HG03575 (cell line): ENCODE data around the gene ATP8B2.
"Not testable (repeated sequence)": the region's sequence is repeated elsewhere in the genome, so short reads cannot be mapped to it uniquely, and the experiment has no call there.

ENCODE experiments used
- ATAC-seq: cut with Tn5 transposase; IDR thresholded peaks from one replicate; pipeline ENCODE4 v1.9.1; 2021; ENCODE audit not compliant: unreplicated experiment, insufficient number of reproducible peaks, low FRiP score; ENCODE audit errors: extremely low read depth

ATP8B2 gene

DNA sequence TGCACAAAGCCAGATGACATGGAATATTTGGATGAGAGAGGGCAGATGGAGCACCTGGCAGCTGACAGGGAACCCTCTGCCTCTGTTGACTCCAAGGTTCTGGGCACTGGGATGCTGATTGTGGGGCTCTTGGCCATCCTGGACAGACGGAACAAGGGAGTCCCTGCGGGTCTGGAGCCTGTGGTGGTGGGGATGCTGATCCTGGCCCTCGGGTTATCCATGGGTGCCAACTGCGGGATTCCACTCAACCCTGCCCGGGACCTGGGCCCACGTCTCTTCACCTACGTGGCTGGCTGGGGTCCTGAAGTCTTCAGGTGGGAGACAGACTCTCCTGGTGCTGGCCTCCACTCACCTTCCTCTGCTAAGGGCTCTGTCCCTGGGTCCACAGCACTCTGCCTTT lies 1.8 kb upstream of the ATP8B2 start:
- no peak for ATAC-seq

DNA sequence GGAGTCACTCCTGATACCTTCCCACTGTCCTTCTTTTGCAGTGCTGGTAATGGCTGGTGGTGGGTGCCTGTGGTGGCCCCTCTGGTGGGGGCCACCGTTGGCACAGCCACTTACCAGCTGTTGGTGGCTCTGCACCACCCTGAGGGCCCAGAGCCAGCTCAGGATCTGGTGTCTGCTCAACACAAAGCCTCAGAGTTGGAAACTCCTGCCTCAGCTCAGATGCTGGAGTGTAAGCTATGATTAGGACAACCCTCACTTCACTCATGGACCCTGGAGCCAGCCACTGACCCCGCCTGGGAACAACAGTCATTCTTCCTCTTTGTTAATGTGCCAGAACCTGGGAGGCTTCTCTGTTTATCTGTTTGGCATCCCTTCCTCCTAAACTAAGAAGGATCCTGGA lies 1.1 kb upstream of the ATP8B2 start:
- ATAC-seq, result no peak

DNA sequence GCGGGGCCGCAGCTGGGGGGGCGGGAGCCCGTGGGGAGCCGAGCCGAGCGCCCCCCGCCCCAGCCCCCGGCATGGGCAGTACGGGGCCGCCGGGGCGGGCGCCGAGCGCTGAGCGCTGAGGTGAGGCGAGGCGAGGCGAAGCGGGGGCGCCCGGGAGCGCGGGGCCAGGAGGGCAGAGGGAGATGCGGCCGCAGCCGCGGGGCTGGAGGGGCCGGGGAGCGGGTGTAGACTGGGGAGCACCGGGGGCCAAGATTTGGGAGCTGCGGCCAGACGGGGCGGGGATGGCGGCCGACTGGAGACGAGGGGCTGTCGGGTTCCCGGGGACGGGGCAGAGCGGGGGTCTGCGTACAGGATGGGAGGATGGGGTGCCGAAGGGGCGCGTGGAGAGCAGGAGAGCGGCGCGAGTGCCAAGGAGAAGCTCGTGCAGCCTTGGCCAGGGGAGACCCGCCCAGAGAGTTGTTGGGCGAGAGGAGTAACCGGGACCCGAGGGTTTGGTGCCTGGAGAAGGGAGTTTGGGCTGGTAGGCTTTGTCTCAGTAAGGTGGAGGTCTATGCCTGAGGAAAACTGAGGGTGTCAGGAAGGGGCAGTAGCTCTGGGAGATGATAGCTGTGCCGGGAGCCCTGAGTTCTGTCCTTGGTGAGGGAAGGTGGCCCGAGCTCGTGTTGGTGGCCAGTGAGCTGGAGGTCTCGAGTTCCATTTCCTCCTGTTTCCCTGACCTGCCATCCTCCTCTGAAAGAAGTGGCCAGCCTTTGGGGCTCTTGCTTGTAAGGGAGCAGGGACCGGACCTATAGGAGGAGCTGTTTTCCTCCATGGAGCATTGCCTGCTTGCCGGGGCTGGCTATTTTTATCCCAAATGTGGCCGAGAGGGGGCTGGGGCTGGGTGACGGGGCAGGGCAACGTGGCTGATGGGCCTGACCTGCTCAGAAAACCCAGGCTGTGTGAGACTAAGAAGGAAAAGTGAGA lies 539 bp downstream of the ATP8B2 start:
- ATAC-seq, result no peak

DNA sequence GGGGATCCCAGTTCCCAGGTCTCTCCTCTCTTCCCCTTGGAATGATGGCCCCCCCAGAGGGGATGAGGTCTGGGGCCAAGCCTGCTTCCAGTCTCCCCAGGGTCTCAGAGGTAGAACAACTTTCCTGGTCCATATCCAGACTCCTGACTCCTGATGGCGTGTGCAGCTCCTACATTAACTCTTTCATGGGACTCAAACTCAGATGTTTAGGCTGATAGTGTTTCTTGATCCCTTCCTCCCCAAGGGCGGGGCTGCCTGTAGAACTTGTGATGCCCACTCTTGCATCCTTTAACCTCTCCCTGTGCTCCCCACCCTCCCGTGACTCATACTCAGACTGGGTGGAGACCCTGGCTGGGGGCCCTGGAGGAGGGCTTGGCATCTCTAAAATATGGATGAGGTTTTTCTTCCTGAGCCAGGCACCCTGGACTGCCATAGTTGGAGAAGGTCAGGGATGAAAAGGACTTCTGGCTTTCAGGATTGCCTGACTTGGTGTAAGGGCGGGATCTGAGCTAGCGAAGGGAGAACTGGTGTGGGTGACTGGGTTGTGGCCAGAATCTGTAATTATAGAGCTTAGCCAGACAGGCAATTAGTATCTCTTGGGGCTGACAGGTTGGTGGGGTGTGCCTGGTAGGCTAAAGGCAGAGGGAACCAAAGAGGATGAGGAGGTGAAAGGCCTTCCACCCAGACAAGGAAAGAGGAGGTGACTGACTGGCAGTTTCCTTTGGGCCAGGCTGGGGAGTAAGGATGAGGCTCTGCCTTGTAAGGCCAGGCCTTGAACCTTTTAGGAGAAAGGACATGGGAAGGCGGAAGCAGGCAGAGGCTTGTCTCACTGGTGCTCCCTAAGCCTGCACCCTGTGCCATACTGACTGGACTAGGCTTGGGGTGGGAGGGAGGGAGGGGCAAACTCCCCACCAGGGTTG lies 1.5 kb downstream of the ATP8B2 start:
- no peak for ATAC-seq

DNA sequence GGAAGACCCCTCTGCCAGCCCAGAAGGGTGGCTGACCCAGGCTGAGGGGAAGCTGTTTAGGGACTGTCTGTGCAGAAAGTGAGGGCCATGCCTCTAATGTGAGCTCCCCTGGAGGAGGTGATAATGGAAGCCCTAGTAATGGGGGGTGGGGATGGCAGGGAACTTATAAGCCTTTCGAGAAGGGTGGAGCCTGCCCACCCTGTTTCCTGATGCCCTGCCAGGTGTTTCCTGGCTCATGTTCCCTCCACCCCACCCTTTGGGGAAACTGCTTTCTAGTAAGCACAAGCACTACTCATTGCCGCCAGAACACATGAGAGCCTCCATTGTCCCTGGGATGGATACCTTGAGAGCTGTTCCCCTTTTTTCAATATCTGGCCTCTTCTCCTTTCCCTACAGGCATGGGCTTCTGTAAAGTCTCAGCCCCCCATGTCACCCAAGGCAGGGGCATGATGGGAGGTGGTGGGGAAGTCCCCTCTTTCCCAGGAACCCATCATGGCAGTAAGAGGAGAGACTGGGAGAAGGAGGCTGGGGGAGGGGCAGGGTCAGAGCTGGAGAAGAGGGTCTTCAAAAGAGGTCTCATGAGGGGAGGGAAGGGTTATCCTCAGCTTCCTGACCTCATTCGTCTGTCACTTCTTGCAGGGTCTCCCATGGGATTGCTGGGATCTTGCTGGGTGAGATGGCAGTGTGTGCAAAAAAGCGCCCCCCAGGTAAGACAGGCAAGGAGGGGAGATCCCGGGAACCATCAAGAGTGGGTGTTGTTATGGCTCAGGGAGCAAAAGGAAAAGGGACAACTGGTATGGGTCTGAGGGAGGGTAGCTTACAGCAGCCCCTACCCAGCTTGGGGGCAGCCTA lies 2.4 kb downstream of the ATP8B2 start:
- no peak for ATAC-seq

DNA sequence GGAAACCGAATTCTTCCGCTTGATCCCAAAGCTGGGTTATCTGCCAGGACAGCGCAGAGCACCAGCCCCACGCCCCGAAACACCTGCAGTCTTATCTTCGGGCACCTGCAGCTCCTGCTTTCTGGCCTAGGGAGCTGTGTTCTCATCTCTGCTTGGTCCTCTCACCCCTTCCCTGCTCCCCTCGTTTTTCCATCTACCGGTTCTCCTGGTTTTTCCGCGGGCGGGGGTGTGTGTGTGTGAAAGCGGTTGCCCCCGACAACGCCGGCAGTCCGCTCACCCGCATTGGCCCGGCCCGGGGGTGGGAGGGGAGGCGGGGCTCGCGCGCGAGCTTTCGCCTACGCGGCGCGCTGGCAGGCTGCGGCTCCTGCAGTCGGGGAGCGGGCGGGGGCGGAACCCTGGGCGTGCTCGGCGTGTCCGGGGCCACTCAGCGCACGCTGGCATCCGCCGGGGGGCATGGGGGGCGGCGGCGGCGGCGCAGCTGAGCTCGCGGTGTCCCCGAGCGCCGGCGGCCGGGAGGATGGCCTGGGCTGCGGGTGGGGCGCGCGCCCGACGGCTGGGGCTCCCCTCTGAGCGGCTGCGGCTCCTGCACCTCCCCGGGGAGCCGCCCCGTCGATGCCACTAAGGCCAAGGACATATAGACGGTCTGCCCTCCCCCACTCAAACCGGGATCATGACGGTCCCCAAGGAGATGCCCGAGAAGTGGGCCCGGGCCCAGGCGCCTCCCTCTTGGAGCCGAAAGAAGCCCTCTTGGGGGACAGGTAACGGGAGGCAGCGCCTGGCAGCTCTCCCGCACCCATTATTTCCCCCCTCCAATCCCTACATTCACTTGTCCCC lies 3.2 kb downstream of the ATP8B2 start:
- ATAC-seq, result no peak

DNA sequence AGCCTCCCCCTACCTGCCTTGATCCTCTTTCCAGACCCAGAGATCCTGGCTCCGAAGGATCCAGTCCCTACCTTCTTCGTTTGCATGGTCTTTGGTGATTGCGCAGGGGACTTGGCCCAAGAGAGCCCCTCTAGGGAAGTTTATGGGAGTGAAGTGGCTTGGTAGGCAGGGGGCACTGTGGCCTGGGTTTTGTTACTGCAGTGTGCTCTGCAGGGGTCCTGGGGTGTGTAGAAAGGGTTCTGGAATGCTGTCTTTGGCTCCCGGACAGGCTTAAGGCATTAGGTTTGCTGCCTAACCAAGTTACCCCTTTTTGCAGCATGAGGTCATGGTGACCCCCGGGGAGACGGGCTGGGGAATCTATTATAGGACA lies 3.8 kb downstream of the ATP8B2 start:
- no peak for ATAC-seq

DNA sequence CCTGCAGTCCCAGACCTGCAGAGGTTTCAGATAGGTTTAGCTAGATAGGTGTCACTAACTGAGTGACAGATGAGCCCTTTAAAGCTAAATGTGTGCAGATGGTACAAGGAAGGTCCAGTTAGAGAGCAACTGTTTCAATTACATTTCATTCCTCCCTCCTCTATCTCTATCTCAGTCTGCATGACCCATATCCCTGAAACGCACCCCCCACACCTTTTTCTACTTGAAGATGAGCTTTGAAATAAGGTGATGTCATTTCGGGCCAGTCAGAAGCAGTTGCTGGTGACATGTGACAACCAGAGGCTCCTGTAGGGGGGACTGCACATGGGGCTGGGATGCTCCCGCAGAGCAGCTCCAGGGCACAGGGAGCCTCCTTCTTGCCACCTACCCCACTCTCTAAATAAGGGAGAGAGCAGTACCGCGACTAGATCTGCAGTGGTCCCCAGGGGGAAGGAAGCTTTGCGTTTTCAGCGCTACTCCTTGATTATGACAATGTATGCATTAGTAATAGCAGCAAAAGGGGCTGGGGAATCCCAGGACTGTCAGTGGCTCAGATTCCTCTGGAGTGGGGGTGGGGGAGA lies 4.3 kb downstream of the ATP8B2 start:
- no peak for ATAC-seq

DNA sequence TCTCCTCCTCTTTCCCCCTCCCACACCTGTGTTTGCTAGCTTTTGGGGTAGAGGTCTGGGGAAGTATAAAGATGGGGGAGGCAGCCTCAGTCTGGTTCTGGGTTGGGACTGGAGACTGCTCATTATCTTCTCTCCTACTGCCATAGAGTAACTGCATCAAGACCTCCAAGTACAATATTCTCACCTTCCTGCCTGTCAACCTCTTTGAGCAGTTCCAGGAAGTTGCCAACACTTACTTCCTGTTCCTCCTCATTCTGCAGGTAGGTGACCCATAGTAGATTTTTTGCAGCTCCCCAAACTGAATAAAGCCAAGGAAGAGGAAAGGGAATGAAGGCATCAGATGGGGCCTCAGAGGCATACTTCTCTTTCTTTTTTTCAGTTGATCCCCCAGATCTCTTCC lies 5.3 kb downstream of the ATP8B2 start:
- no peak for ATAC-seq

DNA sequence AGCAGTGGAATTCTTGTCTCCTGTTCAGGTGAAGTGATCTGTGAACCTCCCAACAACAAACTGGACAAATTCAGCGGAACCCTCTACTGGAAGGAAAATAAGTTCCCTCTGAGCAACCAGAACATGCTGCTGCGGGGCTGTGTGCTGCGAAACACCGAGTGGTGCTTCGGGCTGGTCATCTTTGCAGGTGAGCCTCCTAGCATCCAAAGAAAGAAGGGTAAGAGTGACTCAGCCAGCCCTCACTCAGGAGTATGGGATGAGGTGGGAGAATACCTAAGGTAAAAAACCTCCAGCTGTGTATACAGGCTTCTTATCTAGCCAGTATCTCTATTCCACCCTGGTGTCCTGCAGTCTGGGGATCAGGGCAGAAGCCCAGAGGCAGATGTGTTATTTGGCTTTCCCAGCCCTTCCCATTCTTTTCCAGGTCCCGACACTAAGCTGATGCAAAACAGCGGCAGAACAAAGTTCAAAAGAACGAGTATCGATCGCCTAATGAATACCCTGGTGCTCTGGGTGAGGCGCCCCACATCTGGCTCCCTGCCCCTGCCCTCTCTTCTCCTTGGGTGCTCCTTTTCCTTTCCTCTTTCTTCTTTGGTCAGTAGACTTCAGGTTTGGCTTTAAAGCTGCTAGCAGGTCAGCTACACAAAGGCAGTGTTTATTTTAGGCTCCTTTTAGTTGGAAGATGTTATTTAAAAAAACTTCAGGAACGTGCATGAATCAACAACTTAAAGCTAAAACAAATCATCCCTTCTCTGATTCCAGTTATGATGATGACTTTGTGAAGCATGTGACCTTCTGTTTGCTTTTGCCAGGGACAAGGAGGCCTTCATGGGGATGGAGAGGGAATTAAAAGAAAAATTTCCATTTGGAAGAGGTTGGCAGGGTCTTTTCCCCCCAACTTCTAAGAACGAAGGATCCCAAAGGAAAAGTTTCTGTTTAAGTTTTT lies 9.0 kb downstream of the ATP8B2 start:
- ATAC-seq, result no peak

DNA sequence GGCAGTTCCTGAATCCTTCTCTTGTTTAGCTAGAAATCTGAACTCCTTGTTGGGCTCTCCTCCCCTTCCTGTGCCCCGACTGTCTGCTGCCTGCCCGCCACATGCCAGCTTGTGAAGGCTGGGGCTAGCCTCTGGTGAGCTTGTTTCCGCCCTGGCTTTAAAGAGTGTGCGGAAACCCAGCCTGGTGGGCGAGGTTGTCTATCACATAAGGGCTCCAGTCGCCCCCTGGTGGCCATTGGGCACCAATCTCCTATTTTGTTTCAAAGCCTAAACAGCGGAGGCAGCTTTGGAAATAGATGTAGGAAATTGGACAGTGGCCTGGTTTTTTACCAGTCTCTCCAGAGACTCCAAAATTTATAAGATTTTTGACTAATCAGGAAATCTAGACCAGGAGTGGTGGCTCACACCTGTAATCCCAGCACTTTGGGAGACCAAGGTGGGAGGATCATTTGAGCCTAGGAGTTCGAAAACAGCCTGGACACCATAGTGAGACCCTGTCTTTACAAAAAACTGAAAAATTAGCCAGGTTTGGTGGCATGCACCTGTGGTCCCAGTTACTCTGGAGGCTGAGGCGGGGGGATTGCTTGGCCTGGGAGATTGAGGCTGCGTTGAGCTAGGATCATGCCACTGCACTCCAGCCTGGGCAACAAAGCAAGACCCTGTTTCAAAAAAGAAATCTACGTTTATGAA lies 9.8 kb downstream of the ATP8B2 start:
- no peak for ATAC-seq

DNA sequence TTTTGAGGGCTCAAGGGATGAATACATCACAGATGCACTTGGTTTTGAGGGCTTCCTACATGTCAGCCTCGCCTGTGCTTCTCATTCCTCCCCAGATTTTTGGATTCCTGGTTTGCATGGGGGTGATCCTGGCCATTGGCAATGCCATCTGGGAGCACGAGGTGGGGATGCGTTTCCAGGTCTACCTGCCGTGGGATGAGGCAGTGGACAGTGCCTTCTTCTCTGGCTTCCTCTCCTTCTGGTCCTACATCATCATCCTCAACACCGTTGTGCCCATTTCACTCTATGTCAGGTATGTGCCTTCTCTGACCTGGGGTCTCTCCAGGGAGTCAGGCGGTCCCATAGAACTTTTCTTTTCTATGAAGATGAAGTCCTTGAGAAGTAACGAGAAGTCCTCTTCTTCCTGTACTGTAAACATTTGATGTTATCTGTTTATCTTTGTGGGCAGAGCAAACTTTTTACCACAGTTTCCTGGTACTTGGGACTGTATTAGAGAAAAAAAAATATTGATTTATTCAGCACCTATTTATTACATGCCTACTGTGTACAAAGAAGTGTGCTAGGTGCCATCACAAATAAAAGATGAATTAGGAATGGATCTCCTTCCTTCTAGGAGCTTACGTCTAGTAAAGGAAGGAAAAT lies 12.0 kb downstream of the ATP8B2 start:
- ATAC-seq, result no peak

DNA sequence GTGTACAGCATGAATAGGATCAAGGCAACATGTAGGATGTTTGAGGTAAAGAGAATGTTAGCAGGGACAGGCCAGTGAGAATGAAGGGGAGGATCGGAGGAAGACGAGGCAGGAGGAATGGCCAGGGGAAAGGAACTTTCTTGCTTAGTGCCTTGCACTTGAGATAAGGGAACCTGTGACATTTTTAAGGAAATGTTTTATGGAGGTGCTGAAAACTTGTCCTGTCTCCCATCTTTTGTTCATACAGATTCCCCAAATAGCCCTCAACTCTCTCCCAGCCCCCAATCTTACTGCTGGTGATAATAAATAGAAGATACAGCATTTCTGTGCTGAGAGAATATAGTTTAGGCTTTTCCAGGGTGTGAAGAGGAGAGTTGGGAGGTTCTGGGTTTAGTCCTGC lies 13.6 kb downstream of the ATP8B2 start:
- no peak for ATAC-seq

DNA sequence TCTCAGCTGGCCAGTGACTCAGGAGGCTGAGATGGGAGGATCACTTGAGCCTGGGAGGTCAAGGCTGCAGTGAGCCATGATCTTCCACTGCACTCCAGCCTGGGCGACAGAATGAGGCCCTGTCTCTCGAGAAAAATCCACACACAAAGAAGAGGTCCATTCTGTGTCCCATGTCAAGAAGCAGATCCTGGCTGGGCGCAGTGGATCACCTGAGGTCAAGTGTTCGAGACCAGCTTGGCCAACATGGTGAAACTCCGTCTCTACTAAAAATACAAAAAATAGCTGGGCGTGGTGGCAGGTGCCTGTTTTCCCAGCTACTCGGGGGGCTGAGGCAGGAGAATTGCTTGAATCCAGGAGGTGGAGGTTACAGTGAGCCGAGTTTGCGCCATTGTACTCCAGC lies 16.0 kb downstream of the ATP8B2 start:
- not testable (repeated sequence) for ATAC-seq

DNA sequence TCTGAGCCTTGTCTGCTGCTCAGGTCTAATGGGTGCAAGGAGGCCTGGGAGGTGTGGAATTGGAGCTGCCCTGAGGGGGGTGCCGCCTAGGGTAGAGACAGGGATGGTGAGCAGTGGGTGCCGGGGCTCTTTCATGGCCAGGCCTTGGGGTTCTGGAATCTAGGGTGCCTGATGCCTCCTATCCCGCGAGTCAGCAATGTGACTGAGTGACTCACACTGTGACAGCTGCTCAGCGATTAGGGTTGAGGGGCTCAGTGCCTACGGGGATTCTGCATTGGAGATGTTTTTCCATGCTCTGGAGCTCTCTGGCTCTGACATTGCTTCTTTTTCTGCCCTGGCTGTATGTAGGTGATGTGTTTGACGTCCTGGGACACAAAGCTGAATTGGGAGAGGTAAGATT lies 16.8 kb downstream of the ATP8B2 start:
- no peak for ATAC-seq
